A673 (cell line): ENCODE data around the gene CNTN5.

ENCODE experiments used
- EZH2 ChIP-seq: fragments of 200-600 bp; sonication (generic); IDR thresholded peaks from 2 replicates; pipeline ENCODE4 v1.6.1; 2017; ENCODE audit warnings: borderline replicate concordance, low read depth, mild to moderate bottlenecking, mixed read lengths, antibody characterized with exemption, low read length; ENCODE audit not compliant: poor library complexity, severe bottlenecking
- TF ChIP-seq, protein P1 (sequence below): fragments of 300-800, 200-600 bp; sonication (generic); conservative IDR thresholded peaks from 2 replicates; pipeline ENCODE4 v1.5.1; 2017; ENCODE audit warnings: low read depth, mild to moderate bottlenecking, antibody characterized with exemption, low read length, moderate library complexity, mixed read lengths

DNA sequence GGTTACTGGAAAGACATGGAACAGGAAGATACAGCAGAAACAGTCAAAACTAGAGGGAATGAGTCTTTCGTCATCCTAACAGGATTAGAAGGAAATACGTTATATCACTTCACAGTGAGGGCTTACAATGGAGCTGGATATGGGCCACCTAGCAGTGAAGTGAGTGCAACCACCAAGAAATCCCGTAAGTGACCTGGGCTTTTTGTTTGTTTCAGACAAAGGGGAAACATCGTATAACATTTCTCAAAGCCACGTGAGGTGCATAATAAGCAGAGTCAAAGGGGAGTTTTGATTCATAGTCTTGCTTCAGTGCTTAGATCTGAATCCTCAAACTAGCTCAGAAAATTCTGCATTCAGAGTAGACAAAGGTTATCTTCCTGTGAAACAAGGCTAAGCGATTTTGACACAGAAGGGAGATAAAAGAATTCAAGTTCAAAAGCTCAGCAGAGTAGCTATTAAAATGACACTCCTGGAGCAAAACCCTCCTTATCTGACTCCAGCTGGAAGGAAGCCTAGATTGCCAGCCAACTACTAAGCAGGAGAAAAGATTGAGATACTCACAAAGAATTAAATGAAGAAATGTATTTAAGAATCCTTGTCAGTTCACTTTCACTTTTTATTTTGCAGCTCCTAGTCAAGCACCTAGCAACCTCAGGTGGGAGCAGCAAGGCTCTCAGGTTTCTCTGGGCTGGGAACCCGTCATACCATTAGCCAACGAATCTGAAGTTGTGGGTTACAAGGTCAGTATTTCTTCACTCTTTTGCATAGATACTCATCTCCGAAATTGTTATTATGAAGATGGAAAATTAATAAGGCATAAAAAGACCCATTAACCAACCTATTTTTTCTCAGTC lies 1319.9 kb downstream of the CNTN5 start:
- TF ChIP-seq EZH2, result no peak
- TF ChIP-seq, protein P1, sequence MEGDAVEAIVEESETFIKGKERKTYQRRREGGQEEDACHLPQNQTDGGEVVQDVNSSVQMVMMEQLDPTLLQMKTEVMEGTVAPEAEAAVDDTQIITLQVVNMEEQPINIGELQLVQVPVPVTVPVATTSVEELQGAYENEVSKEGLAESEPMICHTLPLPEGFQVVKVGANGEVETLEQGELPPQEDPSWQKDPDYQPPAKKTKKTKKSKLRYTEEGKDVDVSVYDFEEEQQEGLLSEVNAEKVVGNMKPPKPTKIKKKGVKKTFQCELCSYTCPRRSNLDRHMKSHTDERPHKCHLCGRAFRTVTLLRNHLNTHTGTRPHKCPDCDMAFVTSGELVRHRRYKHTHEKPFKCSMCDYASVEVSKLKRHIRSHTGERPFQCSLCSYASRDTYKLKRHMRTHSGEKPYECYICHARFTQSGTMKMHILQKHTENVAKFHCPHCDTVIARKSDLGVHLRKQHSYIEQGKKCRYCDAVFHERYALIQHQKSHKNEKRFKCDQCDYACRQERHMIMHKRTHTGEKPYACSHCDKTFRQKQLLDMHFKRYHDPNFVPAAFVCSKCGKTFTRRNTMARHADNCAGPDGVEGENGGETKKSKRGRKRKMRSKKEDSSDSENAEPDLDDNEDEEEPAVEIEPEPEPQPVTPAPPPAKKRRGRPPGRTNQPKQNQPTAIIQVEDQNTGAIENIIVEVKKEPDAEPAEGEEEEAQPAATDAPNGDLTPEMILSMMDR, result no peak
